HG03571 (cell line): ENCODE data around the gene MRPL16.
"Not testable (repeated sequence)": the region's sequence is repeated elsewhere in the genome, so short reads cannot be mapped to it uniquely, and the experiment has no call there.

ENCODE experiments used
- ATAC-seq: cut with Tn5 transposase; IDR thresholded peaks from one replicate; pipeline ENCODE4 v1.9.1; 2021; ENCODE audit not compliant: unreplicated experiment

Gene MRPL16

GRCh38 chr11:59812220-59812619 lies 1.6 kb upstream of the MRPL16 start:
- ATAC-seq, result no peak

GRCh38 chr11:59810911-59811259 lies 307 bp upstream of the MRPL16 start:
- no peak for ATAC-seq

- ATAC-seq, result no peak
These were observed 3.4 kb downstream of the MRPL16 start for GRCh38 chr11:59807047-59807610.

- ATAC-seq, result no peak
These were observed 6.5 kb downstream of the MRPL16 start for GRCh38 chr11:59804061-59804460.

GRCh38 chr11:59802639-59803176 lies 7.9 kb downstream of the MRPL16 start:
- no peak for ATAC-seq

- ATAC-seq, result no peak
These were observed 8.5 kb downstream of the MRPL16 start for GRCh38 chr11:59801981-59802638.

GRCh38 chr11:59801160-59801706 lies 9.3 kb downstream of the MRPL16 start:
- no peak for ATAC-seq

- ATAC-seq, result no peak
These were observed 10.1 kb downstream of the MRPL16 start for GRCh38 chr11:59800390-59801025.

GRCh38 chr11:59794417-59794816 lies 16.2 kb downstream of the MRPL16 start:
- ATAC-seq, result no peak

- ATAC-seq, result no peak
These were observed 18.1 kb downstream of the MRPL16 start for GRCh38 chr11:59792507-59792906.

GRCh38 chr11:59791639-59792038 lies 18.9 kb downstream of the MRPL16 start:
- no peak for ATAC-seq

- no peak for ATAC-seq
These were observed 22.8 kb downstream of the MRPL16 start for GRCh38 chr11:59787816-59788215.

- no peak for ATAC-seq
These were observed 23.4 kb downstream of the MRPL16 start for GRCh38 chr11:59787255-59787588.

- ATAC-seq, result no peak
These were observed 24.8 kb downstream of the MRPL16 start for GRCh38 chr11:59785818-59786217.

- ATAC-seq, result not testable (repeated sequence)
These were observed 26.1 kb downstream of the MRPL16 start for GRCh38 chr11:59784441-59784840.

GRCh38 chr11:59783632-59784090 lies 26.9 kb downstream of the MRPL16 start:
- no peak for ATAC-seq

GRCh38 chr11:59782080-59782479 lies 28.5 kb downstream of the MRPL16 start:
- ATAC-seq, result no peak

GRCh38 chr11:59779487-59779886 lies 31.1 kb downstream of the MRPL16 start:
- no peak for ATAC-seq

- no peak for ATAC-seq
These were observed 32.5 kb downstream of the MRPL16 start for GRCh38 chr11:59778122-59778521.

GRCh38 chr11:59777104-59777503 lies 33.5 kb downstream of the MRPL16 start:
- no peak for ATAC-seq

GRCh38 chr11:59776210-59777066 lies 34.1 kb downstream of the MRPL16 start:
- no peak for ATAC-seq
